NCI-H1092 (cell line): Measurements from ENCODE around the gene GIGYF1.
"Not testable (repeated sequence)": the region's sequence is repeated elsewhere in the genome, so short reads cannot be mapped to it uniquely, and the experiment has no call there.

ENCODE experiments used
- DNase-seq: peaks from one replicate; lab custom pipeline; 2025; lab: John Stamatoyannopoulos, UW

Gene GIGYF1

DNA sequence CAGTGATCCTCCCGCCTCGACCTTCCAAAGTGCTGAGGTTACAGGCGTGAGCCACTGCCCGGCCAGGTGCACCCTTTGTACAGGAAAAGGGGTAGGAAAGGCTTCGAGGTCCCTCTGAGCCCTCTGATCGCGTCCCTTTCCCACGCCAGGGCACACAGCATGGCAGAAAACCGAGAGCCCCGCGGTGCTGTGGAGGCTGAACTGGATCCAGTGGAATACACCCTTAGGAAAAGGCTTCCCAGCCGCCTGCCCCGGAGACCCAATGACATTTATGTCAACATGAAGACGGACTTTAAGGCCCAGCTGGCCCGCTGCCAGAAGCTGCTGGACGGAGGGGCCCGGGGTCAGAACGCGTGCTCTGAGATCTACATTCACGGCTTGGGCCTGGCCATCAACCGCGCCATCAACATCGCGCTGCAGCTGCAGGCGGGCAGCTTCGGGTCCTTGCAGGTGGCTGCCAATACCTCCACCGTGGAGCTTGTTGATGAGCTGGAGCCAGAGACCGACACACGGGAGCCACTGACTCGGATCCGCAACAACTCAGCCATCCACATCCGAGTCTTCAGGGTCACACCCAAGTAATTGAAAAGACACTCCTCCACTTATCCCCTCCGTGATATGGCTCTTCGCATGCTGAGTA lies 12.7 kb upstream of the GIGYF1 start:
- no peak for DNase-seq

- peak; percentile 100 for DNase-seq
Observed at GRCh38 chr7:100705753-100706671, 12.0 kb upstream of the GIGYF1 start, which contains the start of gene POP7. POP7 (plus strand) TSS chr7:100706121; CDS start chr7:100706831, 710 bp downstream.

- DNase-seq, result peak; percentile 67
Observed at GRCh38 chr7:100705320-100705752, 11.3 kb upstream of the GIGYF1 start.

DNA sequence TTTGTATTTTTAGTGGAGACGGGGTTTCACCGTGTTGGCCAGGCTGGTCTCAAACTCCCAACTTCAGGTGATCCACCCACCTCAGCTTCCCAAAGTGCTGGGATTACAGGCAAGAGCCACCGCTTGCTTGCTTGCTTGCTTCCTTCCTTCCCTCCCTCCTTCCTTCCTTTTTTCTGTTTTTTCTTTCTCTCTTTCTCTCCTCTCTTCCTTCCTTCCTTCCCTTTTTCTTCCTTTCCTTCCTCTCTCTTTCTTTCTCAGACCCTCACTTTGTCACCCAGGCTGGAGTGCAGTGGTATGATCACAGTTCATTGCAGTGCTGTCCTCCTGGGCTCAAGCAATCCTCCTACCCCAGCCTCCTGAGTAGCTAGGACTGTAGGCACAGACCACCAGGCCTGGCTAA lies 7.0 kb upstream of the GIGYF1 start:
- DNase-seq, result not testable (repeated sequence)

- DNase-seq, result no peak
Observed at GRCh38 chr7:100699018-100699417, 5.0 kb upstream of the GIGYF1 start.

- no peak for DNase-seq
Observed at GRCh38 chr7:100696123-100696521, 2.1 kb upstream of the GIGYF1 start.

GRCh38 chr7:100693312-100694097 lies 545 bp downstream of the GIGYF1 start:
- peak; percentile 2 for DNase-seq

DNA sequence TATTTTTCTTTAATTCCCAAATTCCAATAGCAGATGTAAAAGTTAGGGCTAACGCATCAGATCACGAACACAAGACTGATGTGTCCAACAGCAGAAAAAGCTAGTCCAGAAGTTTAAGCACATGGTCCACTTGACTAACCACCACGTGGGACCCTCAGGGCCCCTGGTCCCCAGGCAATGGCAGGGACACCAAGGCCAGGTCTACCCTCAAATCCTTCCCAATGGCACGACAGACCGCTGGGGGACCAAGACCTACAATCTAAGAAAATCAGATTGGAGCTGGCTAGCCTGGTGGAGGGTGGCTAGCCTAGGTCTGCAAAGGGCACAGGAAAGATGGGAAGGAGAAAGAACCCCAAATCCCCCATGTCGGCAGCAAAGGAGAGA lies 1.5 kb downstream of the GIGYF1 start:
- DNase-seq, result no peak

DNA sequence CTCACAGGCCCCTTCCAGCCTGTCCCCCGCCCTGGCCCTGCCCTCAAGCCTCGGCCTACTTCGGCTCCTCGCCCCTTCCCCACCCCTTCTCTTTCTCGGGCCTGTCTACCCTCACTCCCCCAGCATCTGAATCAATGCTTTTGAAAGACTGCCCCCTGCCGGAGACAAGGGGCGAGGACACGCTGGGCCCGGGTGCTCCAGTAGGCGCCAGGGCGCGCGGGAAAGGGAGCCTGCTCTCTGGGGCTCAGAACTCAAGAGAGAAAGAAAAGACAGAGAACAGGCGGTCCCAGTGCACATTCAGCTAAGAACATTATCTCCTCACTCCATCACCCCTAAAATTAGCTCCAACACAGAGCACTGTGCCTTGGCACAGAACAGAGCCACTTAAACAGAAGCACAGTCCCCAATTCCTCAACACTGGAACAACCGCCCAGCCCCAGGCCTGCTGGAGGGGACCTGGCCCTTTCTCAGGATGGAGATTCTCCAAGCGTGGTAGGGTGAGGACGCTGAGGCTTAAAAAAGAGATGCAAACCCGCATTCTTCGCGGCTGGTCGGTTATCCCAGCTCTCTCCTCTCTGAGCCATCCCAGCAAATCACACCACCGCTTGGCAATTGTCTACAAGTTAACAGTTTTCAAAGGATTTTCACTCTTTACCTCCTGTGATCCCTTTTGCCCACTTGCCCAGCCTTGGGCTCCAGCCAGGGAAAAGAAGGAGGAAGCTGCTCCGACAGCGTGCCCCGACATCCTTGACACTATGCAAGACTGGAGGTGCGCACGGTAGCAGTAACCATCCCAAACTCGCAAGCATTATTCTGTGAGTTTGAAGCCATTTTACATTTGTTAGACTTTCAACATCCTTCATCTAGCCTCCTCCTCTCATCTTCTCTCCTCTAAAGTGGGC lies 2.1 kb downstream of the GIGYF1 start:
- DNase-seq, result peak; percentile 58

DNA sequence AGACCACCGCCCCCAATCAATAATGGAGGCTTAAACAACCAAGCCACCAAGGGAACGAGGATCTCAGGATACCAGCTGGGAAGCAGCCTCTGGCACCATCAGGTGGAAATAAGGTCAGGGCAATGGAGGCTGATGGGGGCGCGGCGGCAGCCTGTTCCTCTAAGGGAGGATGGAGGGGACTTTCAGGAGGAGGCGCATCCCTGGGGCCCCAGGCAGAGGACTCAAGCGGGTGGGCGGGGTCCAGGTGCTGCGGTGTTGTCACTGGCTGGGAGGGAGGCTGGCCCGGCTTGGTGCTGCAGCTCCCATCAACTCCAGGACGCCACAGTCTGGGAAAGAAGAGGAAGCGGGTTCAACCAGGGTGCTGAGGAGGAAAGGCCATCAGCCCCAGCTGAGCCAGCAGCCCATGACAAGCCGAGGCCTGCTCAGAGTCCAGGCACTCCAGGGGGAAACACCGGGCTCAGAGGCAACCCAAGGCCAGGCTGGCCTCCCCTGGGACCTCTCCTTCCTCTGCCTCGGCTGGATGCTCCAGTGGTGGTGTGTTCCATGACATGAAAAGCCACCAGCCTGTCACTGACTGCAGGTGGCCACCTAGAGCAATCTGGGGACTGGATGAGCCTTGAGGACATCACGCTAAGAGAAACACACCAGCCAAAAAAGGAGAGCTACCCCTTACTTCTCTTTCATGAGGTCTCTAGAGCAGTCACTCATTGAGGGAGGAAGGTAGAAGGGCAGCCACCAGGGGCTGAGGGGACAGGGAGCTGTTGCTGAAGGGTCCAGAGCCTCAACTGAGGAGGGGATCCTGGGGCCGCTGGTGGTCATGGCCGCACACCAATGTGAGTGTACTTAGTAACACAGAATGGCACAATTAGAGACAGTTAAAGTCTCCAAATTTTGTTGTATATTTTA lies 4.6 kb downstream of the GIGYF1 start:
- no peak for DNase-seq

DNA sequence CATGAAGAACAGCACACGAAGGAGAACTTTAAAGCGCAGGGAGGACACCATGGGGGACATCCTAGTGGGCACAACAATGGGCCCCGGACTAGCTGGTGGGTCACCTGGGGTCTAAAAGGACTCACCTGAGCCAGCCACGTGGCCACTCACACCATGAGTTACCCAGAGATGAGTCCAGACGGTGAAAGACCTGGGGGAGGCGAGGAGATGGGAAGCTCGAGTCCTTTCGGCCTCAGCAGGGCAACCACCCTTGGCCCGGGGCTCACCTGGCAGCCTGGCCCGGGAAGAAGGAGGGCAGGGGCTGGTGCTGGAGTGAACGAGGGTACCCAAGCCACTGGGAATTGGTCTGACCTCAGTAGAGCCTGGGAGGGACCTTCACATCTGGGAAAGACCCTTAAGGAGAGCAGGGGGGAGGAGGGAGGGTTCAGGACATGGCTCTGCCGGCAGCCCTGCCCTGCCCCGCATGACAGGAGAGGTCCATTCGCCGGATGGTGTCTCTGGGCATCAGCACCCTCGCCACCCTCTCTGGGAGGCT lies 5.7 kb downstream of the GIGYF1 start:
- no peak for DNase-seq

GRCh38 chr7:100687751-100688300 lies 6.2 kb downstream of the GIGYF1 start:
- no peak for DNase-seq

DNA sequence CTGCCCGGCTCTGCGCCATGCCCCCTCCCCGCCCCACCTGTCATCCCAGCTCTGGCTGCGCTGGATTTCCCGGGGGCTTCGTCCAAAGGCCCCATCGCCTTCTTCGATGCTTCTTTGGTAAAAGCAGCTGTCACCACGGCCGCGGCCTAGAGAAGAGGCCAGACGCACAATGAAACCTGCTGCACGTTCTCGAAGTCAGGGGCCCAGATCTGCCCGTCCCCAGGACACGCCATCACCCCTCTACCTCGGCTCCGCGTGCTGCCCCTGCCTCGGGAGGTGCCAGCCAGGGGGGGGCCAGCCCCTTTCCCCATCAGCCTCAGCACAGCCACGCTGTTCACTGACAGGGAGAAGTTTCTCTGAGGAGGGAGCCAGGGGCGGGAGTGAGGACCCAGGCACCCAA lies 6.8 kb downstream of the GIGYF1 start:
- DNase-seq, result no peak

DNA sequence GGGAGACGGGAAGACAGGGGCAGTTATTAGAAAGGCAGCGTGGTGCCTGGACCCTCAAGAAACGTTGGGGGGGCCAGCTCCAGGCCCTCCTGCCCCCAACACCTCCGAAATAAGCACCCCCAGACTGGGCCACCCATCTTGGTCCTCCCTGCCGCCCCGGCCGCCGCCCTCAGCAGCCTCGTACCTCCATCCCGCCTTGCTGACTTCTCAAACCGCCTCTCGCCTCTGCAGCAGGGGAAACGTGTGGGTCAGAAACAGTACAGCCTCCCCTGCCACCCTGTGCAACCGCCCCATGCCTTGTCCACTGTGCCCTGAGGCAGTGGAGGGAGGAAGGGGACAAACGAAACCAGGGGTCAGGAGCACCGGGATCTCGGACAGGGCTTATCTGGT lies 7.2 kb downstream of the GIGYF1 start:
- DNase-seq, result no peak

DNA sequence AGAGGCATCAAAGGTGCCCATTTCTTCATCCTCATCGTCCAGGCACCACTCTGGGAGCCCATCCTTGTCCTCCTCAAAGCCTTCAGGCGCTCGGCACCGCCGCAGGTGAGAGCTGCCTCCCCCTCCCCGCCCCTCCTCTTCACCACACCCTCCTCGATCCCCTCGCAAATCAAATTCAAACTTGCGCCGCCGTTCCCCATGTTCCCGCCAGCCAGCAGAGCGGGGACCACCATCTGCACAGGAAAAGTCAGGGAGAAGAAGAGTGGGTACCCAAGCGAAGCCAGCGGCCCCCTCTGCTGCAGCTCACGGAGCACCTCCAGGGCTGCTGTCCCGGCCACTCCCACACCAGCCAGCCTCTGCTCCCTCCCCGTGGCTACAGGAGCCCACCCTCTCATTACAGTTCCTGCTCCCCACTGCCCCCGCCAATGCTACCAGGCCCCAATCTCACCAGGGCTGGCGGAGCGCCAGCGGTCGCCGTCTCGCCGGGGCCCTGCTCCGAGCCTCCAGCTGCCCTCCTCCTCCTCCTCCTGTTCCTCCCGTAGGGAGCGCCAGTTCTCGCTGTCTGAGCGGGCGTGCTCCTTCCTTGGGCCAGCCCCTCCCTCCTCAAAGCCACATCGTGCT lies 7.7 kb downstream of the GIGYF1 start:
- DNase-seq, result no peak

GRCh38 chr7:100685631-100686145 lies 8.4 kb downstream of the GIGYF1 start:
- DNase-seq, result no peak

DNA sequence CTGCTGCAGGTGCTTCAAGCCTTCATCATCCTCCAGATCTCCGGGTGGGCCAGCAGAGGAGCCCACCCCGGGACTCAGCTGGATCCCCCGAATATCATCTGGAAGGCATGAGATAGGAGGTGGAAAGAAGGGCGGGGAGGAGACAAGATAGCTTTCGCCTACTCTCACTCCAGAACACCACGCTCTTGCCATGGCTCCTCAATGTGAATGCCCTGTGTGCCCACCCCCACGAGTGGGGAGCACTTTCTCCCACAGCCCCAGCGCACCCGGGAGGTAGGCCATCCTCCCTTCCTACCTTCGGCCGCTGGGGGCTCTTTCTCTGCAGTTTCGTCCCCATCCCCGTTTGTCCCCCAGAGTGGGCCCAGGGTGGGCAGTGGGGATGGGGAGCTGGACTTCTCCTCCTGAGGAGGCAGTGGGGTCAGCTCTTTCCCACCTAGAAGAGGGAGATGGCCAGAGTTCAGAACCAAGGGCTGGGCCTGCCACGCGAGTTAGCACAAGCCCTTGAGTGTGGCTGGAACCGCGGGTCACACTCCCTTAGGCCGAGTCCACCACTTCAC lies 8.9 kb downstream of the GIGYF1 start:
- DNase-seq, result no peak

GRCh38 chr7:100684534-100685042 lies 9.5 kb downstream of the GIGYF1 start:
- no peak for DNase-seq
